NOMO-1 treated with dmso at 0.1 percent for 144 hours (cell line): Measurements from ENCODE around the gene NPR1.
"Not testable (repeated sequence)": the region's sequence is repeated elsewhere in the genome, so short reads cannot be mapped to it uniquely, and the experiment has no call there.

Source experiments
- DNase-seq: peaks from one replicate; lab custom pipeline; 2025; ENCODE audit not compliant: unreplicated experiment; lab: John Stamatoyannopoulos, UW

NPR1 gene

DNA sequence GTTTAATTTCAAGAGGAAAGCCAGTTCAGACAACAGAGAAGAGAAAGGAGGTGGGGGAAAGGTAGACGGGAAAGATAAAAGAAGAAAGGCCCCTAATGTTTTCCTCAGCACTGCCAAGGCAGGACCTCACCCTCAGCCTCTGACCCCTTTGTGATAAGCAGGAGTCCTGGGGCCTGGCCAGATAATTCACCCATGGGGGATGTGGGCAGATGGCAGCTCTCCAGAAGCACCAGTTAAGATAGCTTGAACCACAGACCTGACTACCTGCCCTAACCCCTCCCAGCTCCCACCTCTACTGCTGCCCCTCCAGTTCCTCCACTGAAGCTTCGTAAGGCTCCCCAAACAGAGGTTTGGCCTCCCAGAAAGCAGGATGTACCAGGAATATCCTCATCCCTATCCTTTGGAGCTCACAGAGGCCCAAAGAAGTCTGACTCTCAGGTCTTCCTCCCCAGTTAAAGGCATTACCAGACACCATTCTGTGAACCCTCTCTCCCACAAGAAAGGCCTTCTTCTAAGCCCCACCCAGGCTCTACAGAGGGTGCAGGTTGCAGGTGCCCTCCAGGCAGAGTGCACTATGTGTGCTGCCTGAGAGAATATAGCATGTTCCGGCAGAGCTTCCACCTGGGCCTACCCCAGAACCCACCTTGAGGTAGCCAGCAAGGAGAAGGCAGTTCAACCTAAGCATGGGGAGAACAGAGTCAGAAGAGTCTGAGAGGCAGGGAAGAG is 29.2 kb upstream of the NPR1 start:
- DNase-seq = no peak

DNA sequence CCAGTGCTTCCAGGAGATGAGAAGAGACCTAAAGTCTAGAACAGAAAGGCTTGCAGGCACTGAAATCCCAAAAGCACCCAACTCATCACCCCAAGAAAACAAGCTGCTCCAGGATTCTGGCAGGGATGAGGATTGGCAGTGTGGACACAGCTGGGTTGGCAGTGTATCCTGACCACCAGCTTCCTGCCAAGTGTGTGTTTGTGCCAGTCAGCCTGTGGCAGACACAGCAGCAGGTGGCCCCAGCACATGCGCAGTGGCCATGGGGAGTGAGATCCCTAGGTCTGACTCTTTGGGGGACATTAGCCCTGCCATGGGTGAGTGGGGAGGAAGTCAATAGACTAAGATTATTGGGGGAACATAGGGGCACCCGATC is 28.6 kb upstream of the NPR1 start:
- no peak for DNase-seq

DNA sequence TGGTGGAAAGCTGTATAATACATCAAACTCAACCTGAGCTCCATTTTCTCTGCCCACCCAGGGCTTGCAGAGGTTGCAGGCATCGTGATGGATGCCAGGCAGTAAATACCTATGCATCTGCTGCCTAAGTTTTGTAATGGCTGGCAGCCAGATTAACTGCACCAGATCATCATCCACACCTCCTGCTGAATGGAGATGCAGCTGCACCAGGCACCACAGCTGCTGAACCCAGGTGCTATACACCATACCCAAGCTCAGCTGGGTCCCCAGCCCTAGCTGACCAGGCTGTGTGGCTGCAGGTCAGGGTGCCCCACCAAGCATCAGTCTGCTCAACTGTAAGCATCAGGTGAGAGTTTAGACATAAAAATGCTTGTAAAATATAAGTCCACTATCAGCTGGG is 26.7 kb upstream of the NPR1 start:
- no peak for DNase-seq

DNA sequence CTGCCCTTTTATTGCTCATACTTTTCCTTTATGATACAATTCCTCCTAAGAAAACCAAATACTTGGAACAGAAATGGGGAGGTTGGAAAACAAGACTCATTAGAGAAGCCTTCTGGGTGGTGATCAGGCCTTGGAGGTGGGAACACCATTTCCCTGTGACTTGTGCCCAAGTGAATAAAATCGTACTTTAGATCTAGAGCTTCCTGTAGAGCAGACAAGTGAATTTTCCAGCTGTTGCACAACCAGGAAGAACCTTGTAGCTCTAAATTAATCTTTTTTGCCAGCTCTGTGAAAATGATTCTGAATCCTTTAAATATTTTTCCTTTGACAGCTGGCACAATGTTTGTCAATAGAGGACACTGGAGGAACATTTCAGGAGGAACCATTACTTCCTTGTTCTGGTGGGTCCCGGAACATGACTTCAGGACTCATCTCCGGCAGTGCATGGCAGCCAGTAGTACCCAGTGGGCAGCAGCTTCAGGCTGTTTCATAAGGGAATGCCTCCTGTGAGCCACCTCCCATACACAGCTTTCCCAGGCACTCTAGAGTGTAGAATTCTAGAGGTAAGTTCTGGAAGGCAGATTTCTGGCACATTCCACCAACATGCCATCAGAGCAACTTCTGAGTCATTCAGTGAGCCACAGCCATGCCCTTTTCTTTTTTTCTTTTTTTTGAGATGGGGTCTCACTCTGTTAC is 25.5 kb upstream of the NPR1 start:
- DNase-seq = no peak

DNA sequence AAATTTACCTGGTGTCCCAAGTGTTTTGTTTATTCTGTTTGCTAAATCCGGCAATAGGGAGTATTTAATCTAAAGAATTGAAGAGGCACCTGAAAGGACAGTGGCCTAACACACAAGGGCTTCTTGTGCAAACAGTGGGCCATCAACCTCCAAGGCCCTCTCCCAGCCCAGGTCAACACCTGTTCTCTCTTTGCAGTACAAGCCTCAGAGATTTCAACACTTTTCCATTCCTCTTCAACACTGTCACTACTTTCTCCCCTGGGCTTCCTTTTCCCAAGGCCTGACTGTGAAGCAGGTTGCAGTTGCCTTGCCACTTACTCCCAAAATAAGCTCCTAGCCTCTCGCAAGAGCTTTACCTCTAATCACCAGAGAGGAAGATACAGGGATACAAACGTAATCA is 23.2 kb upstream of the NPR1 start:
- no peak for DNase-seq

DNA sequence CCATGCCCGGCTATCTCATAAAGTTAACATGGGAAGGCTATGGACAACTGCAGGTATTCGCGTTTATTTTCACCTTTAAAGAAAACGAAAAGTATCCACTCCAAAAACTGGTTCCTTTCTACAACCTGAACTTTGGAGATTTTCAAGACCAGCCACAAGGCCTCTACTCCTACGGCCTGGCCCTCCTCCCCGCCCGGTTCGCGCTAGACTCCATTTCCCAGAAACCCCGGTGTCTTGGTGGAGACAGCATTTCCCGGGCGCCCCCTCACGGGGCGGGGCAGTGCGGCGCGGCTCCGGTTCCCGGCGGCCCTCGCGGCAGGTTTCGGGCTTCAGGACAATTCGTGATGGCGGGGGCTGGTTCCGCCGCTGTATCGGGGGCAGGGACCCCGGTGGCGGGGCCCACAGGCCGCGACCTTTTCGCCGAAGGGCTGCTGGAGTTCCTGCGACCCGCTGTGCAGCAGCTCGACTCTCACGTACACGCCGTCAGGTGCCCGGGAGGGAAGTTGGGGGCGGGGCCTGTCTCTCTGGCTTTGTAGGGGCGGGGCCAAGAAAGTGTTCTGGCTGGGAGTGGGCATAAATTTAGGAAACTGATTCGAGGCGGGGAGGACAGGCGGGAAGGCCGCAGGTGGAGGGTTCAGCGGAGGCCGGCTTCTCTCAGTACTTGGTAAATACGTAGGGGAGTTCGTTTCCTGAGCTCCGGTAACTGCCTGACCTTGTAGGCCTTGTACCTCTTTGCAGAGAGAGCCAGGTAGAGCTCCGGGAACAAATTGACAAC is 19.9 kb upstream of the NPR1 start, which contains the start of gene SNAPIN:
TSS of gene SNAPIN (plus strand) at position 304 of the 775 bp plus-strand sequence. CDS start at position 345, 41 bp downstream.
- DNase-seq = peak; percentile 91

DNA sequence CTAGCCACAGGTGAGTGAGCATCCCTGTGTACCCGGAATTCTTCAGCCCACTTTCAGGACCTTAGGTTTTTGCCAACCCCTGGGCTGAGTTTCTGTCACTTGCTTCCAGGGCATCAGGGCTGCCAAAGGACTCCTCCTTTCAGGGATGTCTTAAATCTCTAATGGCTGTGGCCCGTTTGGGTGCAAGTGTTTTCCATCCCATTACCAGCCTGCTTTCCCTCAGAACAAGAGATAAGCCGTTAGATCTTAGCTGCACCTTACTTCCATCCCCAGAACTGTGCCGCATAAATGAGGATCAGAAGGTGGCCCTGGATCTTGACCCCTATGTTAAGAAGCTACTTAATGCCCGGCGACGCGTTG is 19.3 kb upstream of the NPR1 start:
- DNase-seq = no peak

DNA sequence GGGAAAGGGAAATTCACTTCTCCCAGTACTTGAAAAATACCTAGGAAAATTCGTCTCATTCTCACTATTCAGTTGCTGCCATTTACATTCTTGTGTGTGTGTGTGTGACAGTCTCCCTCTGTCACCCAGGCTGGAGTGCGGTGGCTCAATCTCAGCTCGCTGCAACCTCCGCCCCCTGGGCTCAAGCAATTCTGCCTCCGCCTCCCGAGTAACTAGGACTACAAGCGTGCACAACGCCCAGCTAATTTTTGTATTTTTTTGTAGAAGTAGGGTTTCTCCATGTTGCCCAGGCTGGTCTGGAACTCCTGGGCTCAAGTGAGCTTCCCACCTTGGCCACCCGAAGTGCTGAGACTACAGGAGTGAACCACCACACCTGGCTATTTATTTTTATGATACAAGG is 18.8 kb upstream of the NPR1 start:
- DNase-seq = no peak

DNA sequence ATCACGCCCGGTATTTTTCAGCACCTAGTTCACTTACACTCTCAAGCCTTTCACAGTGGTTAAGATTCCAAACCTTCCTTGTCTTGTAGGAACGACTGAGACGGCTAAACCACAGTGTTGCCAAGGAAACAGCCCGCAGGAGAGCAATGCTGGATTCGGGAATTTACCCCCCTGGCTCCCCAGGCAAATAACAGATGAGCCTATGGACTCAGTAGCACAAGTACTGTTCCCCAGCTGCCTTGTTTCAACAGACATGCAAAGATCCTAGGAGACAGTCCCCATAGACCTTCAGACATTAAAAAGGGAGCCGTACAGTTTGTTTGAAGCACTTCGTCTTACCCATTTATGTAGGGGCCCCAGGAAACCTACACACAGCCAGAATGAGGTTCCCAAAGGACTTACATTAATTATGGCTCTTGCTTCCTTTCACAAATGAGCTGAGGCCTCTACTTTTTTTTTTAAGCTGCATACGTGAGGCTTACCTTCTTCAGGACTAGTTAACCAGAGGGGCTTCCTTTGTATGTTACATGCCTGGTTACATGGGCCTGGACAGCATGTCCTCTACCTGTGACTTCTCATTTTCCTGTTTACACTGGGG is 17.3 kb upstream of the NPR1 start:
- DNase-seq = no peak

DNA sequence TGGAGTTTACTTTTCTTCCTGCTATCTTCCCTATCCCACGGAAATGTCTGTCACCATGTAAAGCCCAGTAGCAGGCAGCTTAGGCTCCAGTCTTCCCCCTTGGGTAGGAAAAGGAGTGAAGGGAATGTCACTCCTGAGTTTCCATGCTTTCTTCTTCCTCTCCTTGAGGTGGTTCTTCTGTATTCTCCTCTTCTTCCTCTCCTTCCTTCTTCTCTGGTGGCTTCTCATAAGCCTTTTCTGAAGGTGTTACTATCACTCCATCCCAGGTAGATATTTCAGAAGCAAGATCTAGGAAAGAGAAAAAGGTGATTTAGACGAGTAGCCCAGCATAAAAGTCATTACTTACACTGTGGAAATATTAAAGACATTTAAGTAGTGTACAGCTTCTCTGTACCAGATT is 16.2 kb upstream of the NPR1 start:
- DNase-seq = no peak

DNA sequence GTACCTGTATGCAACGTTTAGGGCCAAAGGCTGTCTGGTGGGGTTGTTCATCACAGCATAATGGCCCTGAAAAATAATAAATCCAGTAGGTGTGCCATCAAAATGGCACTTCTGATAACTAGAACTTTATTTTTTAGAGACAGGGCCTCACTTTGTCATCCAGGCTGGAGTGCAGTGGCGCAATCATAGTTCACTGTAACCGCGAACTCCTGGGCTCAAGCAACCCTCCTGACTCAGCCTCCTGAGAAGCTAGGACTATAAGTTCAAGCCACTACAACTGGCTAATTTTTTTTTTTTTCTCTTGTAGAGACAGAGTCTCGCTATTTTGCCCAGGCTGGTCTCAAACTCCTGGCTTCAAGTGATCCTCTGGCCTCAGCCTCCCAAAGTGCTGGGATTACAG is 15.3 kb upstream of the NPR1 start:
- peak; percentile 9 for DNase-seq

DNA sequence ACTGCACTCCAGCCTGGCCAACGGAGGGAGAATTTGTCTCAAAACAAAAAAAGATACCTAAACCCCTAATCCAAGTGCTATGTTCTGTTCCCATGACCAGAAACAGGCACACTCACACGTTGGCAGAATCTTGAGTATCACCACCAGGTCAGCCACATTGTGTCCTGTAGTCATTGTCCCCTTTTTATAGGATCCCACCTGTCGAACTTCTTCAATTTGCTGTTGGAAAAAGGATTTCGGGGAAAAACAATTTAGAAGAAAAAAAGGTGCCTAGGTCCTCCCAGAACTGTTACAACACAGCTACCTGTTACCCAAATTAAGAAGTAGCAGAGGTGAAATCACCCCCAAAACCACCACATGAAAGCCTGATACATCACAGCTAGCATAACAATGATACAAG is 11.0 kb upstream of the NPR1 start:
- no peak for DNase-seq

DNA sequence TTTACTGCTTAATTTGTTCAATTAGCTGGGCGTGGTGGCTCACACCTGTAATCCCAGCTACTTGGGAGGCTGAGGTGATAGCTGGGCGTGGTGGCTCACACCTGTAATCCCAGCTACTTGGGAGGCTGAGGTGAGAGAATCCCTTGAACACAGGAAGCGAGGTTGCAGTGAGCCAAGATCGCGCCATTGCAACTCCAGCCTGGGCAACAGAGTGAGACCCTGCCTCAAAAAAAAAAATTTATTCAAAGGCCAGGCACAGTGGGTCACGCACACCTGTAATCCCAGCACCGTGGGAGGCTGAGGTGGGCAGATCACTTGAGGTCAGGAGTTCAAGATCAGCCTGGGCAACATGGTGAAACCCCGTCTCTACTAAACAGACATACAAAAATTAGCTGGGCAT is 9.8 kb upstream of the NPR1 start:
- not testable (repeated sequence) for DNase-seq

DNA sequence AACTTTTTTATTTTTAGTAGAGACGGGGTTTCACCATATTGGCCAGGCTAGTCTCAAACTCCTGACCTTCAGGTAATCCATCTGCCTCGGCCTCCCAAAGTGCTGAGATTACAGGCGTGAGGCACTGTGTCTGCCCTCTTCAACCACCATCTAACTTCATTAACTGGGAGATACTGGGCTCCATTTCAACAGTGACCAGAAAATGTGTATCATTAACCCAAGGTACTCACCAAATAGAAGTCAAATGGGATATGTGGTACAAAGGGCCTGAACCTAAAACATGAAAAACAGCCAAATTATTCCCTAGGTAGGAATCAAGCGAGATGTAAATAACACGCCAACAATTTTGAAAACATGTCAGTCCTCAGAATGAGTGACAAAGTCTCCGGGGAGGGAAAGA is 8.9 kb upstream of the NPR1 start:
- DNase-seq = no peak

DNA sequence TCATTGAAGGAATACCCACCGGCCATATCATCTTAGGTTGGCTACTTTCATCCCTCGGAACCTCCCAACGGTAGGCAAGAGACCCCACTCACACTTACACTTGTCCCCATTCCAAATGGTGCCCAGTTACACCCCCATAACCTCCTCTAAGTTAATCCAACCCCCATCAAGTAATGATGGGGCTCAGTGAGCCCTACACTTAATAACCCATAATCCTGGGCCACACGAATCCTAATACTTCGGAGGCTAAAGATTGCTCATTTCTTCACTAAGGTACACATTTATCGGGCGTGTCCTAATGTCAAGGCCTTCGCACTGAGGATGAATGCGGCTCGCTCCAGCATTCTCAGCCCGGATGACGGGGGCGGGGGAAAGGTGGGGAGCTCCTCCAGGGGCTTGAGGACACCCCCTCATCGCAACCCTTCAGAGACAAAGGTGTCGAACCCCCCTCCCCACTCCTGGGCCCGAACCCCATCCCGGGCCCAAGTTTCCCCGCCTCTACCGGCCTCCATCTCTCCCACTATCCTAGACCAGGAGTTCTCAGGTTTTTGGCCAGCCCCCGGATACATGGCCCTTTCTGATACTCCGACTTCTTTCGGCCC is 8.1 kb upstream of the NPR1 start:
- DNase-seq = no peak

DNA sequence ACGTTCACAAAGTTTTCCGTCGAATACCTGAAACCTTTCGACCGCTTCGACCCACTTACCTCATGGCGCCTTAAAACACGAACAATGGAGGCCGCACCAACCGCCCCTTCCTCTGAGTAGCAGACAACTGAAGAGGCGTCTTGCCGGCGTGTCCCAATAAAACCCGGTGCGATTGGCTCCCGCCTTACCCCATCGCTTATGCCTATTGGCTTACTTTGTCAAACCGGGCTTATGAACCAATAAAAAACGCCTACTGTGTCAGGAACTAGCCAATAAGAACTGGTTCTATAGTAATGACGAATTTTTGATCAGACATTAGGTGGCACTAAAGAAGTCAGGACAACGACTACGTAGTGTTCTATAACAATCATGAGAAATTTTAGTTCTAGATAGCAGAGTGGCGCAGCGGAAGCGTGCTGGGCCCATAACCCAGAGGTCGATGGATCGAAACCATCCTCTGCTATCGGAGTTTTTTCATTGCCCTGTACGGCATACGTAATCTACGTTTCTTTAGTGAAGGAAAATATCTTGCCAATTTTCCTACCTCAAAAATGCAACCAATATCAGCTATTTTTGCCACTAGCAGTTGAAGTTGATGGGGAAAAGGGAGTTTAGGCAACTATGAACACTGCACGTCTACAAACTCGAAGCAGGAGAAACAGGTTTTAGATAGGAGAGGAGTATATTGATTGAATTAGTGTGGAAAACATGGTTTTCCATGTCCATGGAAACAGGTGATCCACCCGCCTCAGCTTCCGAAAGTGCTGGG is 7.4 kb upstream of the NPR1 start, which contains the start of gene ILF2:
TSS of gene ILF2 (minus strand) at position 135 of the 769 bp plus-strand sequence. CDS start at position 64, 71 bp downstream.
- DNase-seq = peak; percentile 98

DNA sequence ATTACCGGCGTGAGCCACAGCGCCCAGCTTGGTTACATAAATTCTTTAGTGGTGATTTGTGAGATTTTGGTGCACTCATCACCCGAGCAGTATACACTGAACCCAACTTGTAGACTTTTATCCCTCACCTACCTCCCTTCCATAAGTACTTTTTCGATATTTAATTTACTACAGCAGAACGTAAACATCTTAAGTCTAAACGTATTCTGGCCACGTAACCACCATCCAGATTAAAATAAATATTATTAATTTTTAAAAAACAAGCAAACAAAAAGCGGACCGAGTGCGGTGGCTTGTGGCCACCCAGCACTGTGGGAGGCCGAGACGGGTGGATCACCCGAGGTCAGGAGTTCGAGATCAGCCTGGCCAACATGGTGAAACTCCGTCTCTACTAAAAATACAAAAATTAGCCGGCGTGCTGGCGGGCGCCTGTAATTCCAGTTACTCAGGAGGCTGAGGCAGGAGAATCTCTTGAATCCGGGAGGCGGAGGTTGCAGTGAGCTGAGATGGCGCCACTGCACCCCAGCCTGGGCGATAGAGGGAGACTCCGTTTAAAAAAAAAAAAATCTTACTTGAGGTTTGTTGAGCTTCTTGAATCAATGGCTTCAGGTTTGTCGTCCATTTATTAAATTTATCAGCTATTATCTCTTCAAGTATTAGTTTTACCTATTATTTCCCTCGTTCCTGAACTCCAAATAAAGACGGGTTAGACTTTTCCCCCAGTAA is 6.7 kb upstream of the NPR1 start:
- DNase-seq = peak; percentile 31

DNA sequence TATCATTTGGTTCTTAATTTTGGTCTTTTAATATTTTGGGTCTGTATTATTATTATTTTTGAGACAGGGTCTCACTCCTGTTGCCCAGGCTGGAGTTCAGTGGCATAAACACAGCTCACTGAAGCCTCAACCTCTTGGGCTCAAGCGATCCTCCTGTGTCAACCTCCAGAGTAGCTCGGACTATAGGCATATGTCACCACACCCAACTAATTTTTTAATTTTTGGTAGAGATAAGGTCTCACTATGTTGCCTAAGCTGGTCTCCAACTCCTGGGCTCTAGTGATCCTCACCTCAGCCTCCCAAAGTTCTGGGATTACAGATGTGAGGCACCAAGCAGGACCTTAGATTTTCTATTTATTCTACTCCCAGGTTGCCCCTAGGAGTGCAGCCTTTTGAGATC is 5.0 kb upstream of the NPR1 start:
- DNase-seq = no peak

DNA sequence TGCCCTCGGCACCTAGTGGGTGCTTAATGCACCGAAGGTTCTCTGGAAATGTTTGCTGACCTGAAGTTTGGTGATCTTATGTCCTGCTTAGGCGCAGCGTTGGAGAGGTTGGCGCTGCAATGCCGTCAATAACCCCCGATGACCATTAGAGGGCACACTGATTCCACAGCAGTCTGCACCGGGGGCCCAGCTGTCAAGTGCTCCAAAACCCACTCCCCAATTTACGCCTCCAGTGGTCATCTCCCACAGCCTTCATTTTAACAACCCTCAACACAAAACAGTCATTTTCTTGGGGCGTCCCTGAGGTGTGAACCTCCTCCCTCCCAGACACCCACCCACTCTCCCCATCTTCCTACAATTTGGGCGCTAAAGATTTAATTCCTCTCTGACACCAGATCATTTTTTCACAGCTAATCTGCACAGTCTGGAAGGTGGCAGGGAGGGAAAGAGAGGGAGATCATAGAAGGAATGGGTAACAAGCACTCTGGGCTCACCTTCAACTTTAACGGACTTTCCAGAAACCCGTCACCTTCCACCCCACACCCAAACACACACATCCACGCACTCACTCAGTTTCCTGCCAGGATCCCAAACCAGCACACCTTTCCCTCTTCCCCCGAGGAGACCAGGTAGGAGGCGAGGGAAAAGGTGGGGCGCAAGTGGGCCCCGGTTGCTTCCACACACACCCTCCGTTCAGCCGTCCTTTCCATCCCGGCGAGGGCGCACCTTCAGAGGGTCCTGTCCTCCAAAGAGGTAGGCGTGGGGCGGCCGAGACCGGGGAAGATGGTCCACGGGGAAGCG is 570 bp upstream of the NPR1 start:
- no peak for DNase-seq
